Loucy (cell line): Measurements from ENCODE around the gene FOXL3.

ENCODE experiments used
- H2AFZ ChIP-seq: fragments of 200-600 bp; sonication (generic); 2 replicates; pipeline ENCODE4 v1.6.0; 2016; ENCODE audit warnings: antibody characterized with exemption, mild to moderate bottlenecking, low read length, moderate library complexity
- H3F3A ChIP-seq: fragments of 200-600 bp; 2 replicates; pipeline ENCODE4 v1.6.0; 2016; ENCODE audit warnings: antibody characterized with exemption, low read depth, mild to moderate bottlenecking
- H3K27me3 ChIP-seq: fragments of 200-600 bp; sonication (generic); 2 replicates; pipeline ENCODE4 v1.6.1; 2014; ENCODE audit warnings: low read length, mild to moderate bottlenecking; ENCODE audit not compliant: insufficient read depth, poor library complexity, severe bottlenecking
- H3K36me3 ChIP-seq: fragments of 200-600 bp; sonication (generic); 2 replicates; pipeline ENCODE4 v1.6.1; 2016; ENCODE audit warnings: low read length; ENCODE audit not compliant: insufficient read depth
- H3K4me1 ChIP-seq: fragments of 200-600 bp; sonication (generic); 2 replicates; pipeline ENCODE4 v1.5.1; 2014; ENCODE audit warnings: low read length, mild to moderate bottlenecking; ENCODE audit not compliant: insufficient read depth, poor library complexity, severe bottlenecking
- H3K4me2 ChIP-seq: fragments of 200-600 bp; sonication (generic); 2 replicates; pipeline ENCODE4 v1.6.0; 2014; ENCODE audit warnings: antibody characterized with exemption, low read length, low read depth, mild to moderate bottlenecking; ENCODE audit not compliant: poor library complexity, severe bottlenecking
- H3K4me3 ChIP-seq: fragments of 200-600 bp; sonication (generic); 2 replicates; pipeline ENCODE4 v1.5.1; 2014; ENCODE audit warnings: low read length, mild to moderate bottlenecking, mixed read lengths; ENCODE audit not compliant: poor library complexity, severe bottlenecking
- H3K79me2 ChIP-seq: fragments of 200-600 bp; sonication (generic); 2 replicates; pipeline ENCODE4 v1.6.1; 2014; ENCODE audit warnings: low read length; ENCODE audit not compliant: insufficient read depth
- H3K9ac ChIP-seq: fragments of 200-600 bp; sonication (generic); 2 replicates; pipeline ENCODE4 v1.6.0; 2014; ENCODE audit warnings: mild to moderate bottlenecking, low read depth, low read length, moderate library complexity; ENCODE audit not compliant: poor library complexity, severe bottlenecking
- H3K9me2 ChIP-seq: fragments of 200-600 bp; sonication (generic); replicated peaks from 2 replicates; pipeline ENCODE4 v1.6.1; 2016; ENCODE audit warnings: low read depth, low read length, mixed read lengths
- H3K9me3 ChIP-seq: fragments of 200-600 bp; sonication (generic); 2 replicates; pipeline ENCODE4 v1.6.1; 2014; ENCODE audit warnings: mild to moderate bottlenecking, antibody characterized with exemption, low read length, low read depth; ENCODE audit not compliant: insufficient read depth
- H4K20me1 ChIP-seq: fragments of 200-600 bp; sonication (generic); 2 replicates; pipeline ENCODE4 v1.6.0; 2014; ENCODE audit warnings: antibody characterized with exemption, low read length, mild to moderate bottlenecking; ENCODE audit not compliant: insufficient read depth, poor library complexity, severe bottlenecking
- EZH2phosphoT487 ChIP-seq: fragments of 200-600 bp; IDR thresholded peaks from 2 replicates; pipeline ENCODE4 v1.6.1; 2018; ENCODE audit warnings: antibody characterized with exemption, mild to moderate bottlenecking, moderate library complexity, borderline replicate concordance
- TF ChIP-seq, protein P1 (sequence below): fragments of 200-600 bp; sonication (generic); conservative IDR thresholded peaks from 2 replicates; pipeline ENCODE4 v1.5.1; 2014; ENCODE audit warnings: mild to moderate bottlenecking, antibody characterized with exemption, low read length

Gene FOXL3

DNA sequence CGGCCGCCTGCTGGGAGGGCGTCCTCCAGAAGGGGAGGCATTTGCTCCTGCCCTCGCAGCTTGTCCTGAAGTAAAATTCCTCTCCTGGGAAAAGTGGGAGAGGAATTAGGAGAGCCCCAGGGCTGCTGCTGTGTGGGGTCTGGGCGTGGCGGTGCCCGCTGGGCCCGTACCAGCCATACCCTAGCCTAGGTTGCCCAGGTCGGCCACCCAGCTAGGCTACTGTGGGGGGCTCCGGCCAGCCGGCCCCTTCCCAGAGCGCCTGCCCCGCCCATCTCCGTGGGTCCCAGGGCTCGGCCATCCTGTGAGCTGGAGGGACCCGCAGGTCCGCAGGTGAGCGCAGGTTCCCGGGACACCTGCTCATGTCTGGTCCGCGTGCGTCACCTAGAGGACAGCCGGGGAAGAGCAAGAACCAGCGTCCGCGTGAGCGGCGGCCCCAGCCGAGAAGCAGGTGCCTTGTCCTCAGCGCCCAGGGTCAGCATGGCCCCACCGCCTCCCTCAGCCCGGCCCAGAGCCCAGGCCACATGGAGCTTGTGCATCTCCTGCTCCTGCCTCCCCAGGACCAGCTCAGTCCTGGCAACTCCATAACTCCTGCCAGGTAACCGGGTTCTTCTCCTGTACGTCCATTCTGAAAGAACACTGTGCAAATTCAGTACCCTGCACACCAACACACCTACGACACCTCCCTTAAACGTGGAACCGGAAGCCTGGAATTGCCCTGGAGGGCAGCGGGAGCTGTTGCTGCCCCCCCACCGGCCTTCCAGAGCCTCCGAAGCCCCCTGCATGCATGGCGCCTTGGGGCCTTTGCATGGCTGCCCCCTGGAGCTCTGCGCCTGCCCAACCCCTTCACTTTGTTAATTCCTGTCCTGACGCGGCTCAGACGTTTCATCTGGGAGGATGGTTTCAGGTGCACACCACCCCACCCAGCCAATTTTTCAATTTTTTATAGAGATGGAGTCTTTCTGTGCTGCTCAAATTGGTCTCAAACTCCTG, 22.8 kb upstream of the FOXL3 start:
- no peak overlapping the region for H2AFZ ChIP-seq
- no peak for TF ChIP-seq EZH2phosphoT487
- TF ChIP-seq, protein P1, sequence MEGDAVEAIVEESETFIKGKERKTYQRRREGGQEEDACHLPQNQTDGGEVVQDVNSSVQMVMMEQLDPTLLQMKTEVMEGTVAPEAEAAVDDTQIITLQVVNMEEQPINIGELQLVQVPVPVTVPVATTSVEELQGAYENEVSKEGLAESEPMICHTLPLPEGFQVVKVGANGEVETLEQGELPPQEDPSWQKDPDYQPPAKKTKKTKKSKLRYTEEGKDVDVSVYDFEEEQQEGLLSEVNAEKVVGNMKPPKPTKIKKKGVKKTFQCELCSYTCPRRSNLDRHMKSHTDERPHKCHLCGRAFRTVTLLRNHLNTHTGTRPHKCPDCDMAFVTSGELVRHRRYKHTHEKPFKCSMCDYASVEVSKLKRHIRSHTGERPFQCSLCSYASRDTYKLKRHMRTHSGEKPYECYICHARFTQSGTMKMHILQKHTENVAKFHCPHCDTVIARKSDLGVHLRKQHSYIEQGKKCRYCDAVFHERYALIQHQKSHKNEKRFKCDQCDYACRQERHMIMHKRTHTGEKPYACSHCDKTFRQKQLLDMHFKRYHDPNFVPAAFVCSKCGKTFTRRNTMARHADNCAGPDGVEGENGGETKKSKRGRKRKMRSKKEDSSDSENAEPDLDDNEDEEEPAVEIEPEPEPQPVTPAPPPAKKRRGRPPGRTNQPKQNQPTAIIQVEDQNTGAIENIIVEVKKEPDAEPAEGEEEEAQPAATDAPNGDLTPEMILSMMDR: no peak
- H3K9me3 ChIP-seq: peaks cover 10% of the 10 kb centered on the region; the same call in 1 of the 2 replicates
- no peaks in the 10 kb centered on the region for H3K36me3 ChIP-seq
- H3K9me2 ChIP-seq: no peaks in the 10 kb centered on the region
- H3K4me1 ChIP-seq: no peaks in the 10 kb centered on the region
- H3K4me3 ChIP-seq: no peak overlapping the region
- H4K20me1 ChIP-seq: no peaks in the 10 kb centered on the region
- no peaks in the 10 kb centered on the region for H3K27me3 ChIP-seq
- H3K4me2 ChIP-seq: no peak overlapping the region
- H3F3A ChIP-seq: no peaks in the 10 kb centered on the region
- H3K79me2 ChIP-seq: no peaks in the 10 kb centered on the region
- no peak overlapping the region for H3K9ac ChIP-seq

DNA sequence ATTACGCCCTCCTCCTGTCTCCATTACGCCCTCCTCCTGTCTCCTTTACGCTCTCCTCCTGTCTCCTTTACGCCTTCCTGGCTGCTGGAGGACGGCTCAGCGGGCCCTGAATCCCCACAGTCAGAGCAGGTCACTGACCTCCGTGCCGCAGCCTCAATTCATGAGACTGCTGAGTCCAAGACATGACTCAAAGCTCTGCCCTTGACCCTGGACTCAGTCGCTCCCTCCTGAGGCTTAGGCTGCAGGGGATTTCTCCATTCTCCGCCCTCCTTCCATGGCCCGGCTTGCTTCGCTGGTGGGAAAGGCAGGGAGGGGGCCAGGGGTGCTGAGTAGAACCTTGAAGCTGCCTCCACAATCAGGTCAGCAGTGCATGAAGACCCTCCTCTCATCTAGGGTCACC, 21.0 kb upstream of the FOXL3 start:
- no peak for TF ChIP-seq EZH2phosphoT487
- TF ChIP-seq, protein P1: no peak
- Histone ChIP-seq H3K9me3 (peaks cover 11% of the 10 kb centered on the region; the same call in 1 of the 2 replicates), H2AFZ (no peak overlapping the region), H3K4me3 (no peak overlapping the region), H3F3A (no peaks in the 10 kb centered on the region), H3K27me3 (no peaks in the 10 kb centered on the region), H3K9ac (no peak overlapping the region), H3K4me2 (no peak overlapping the region), H4K20me1 (no peaks in the 10 kb centered on the region), H3K4me1 (no peaks in the 10 kb centered on the region), H3K79me2 (no peaks in the 10 kb centered on the region), H3K9me2 (no peaks in the 10 kb centered on the region), H3K36me3 (no peaks in the 10 kb centered on the region)

DNA sequence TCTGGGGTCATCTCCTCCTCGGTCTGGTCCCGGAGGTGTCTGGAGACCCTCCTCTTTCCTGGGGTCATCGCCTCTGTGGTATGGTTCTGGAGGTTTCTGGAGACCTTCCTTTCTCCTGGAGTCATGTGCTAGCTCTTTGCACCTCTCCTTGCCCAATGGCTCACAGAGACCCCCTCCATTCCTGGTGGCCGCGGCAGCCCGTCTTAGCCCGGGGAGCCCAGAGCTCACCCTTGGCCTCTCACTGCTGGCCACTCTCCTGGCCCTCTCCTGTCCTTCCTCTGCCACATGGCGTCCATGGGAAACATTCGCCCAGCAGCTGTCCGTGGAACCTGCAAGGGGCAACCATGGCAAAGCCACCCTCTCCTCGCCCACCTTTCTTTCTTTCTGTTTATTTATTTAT, 20.2 kb upstream of the FOXL3 start:
- H3K9me2 ChIP-seq: no peaks in the 10 kb centered on the region
- TF ChIP-seq EZH2phosphoT487: no peak
- TF ChIP-seq, protein P1: no peak
- H3K27me3 ChIP-seq: no peaks in the 10 kb centered on the region
- no peaks in the 10 kb centered on the region for H3K4me1 ChIP-seq
- no peak overlapping the region for H3K9ac ChIP-seq
- H3K4me2 ChIP-seq: no peak overlapping the region
- no peaks in the 10 kb centered on the region for H3K79me2 ChIP-seq
- H2AFZ ChIP-seq: no peak overlapping the region
- H3K9me3 ChIP-seq: peaks cover 14% of the 10 kb centered on the region; the same call in 1 of the 2 replicates
- no peak overlapping the region for H3K4me3 ChIP-seq
- H3K36me3 ChIP-seq: no peaks in the 10 kb centered on the region
- H3F3A ChIP-seq: no peaks in the 10 kb centered on the region
- no peaks in the 10 kb centered on the region for H4K20me1 ChIP-seq
